HG03521 (cell line): ENCODE results near the gene CAAP1.
"Not testable (repeated sequence)": the region's sequence is repeated elsewhere in the genome, so short reads cannot be mapped to it uniquely, and the experiment has no call there.

ENCODE experiments used
- ATAC-seq: cut with Tn5 transposase; IDR thresholded peaks from one replicate; pipeline ENCODE4 v1.9.1; 2021; ENCODE audit warnings: mild to moderate bottlenecking, moderate library complexity; ENCODE audit not compliant: unreplicated experiment

The CAAP1 gene

GRCh38 chr9:26892251-26893029 is at the start of gene CAAP1:
Gene CAAP1, minus strand, starts transcription at chr9:26892802. Its CDS starts 87 bp downstream, at chr9:26892715.
- ATAC-seq, result peak; percentile 91

GRCh38 chr9:26940779-26941178 is 48.2 kb upstream of the CAAP1 start:
- ATAC-seq, result no peak

- ATAC-seq, result no peak
Measured at GRCh38 chr9:26939955-26940711, 47.5 kb upstream of the CAAP1 start.

GRCh38 chr9:26937816-26938371 is 45.3 kb upstream of the CAAP1 start:
- no peak for ATAC-seq

GRCh38 chr9:26935847-26936246 is 43.2 kb upstream of the CAAP1 start:
- ATAC-seq, result no peak

- ATAC-seq, result no peak
Measured at GRCh38 chr9:26928902-26929495, 36.4 kb upstream of the CAAP1 start.

GRCh38 chr9:26925609-26926008 is 33.0 kb upstream of the CAAP1 start:
- no peak for ATAC-seq

- no peak for ATAC-seq
Measured at GRCh38 chr9:26919698-26920097, 27.1 kb upstream of the CAAP1 start.

GRCh38 chr9:26913138-26913668 is 20.6 kb upstream of the CAAP1 start:
- ATAC-seq, result no peak

- no peak for ATAC-seq
Measured at GRCh38 chr9:26904671-26905070, 12.1 kb upstream of the CAAP1 start.

- ATAC-seq, result no peak
Measured at GRCh38 chr9:26904070-26904469, 11.5 kb upstream of the CAAP1 start.

- ATAC-seq, result no peak
Measured at GRCh38 chr9:26893030-26893676, 551 bp upstream of the CAAP1 start.

GRCh38 chr9:26891726-26892125 is 876 bp downstream of the CAAP1 start:
- ATAC-seq, result no peak

- no peak for ATAC-seq
Measured at GRCh38 chr9:26888271-26888670, 4.3 kb downstream of the CAAP1 start.

GRCh38 chr9:26882154-26882553 is 10.4 kb downstream of the CAAP1 start:
- ATAC-seq, result no peak

- ATAC-seq, result no peak
Measured at GRCh38 chr9:26880262-26880661, 12.3 kb downstream of the CAAP1 start.

- not testable (repeated sequence) for ATAC-seq
Measured at GRCh38 chr9:26875155-26875554, 17.4 kb downstream of the CAAP1 start.

- no peak for ATAC-seq
Measured at GRCh38 chr9:26870292-26870691, 22.3 kb downstream of the CAAP1 start.

- no peak for ATAC-seq
Measured at GRCh38 chr9:26863074-26863473, 29.5 kb downstream of the CAAP1 start.

- peak; percentile 69 for ATAC-seq
Measured at GRCh38 chr9:26856413-26857032, 36.1 kb downstream of the CAAP1 start.
